DND-41 (cell line): ENCODE measurements around the gene KANSL3.

Source experiments
- ATAC-seq: fragments of 200-7000 bp; cut with Tn5 transposase; 3 replicates; pipeline ENCODE4 v1.9.1; 2021; ENCODE audit warnings: low read depth; ENCODE audit not compliant: insufficient read depth
- DNase-seq: peaks from one replicate; pipeline ENCODE4 v3.0.0-alpha.2; 2020
- H2AFZ ChIP-seq: 2 replicates; pipeline ENCODE4 v1.6.0; 2012; ENCODE audit warnings: low read depth, low read length
- H3K27ac ChIP-seq: 2 replicates; pipeline ENCODE4 v1.5.1; 2012; ENCODE audit warnings: low read length, inconsistent platforms
- H3K27me3 ChIP-seq: fragments of 200-600 bp; sonication (generic); 2 replicates; pipeline ENCODE4 v1.6.0; 2012; ENCODE audit warnings: low read length, mild to moderate bottlenecking, inconsistent platforms; ENCODE audit not compliant: insufficient read depth, poor library complexity
- H3K36me3 ChIP-seq: 2 replicates; pipeline ENCODE4 v1.5.1; 2012; ENCODE audit warnings: low read length, inconsistent platforms; ENCODE audit not compliant: insufficient read depth
- H3K4me1 ChIP-seq: 2 replicates; pipeline ENCODE4 v1.5.1; 2012; ENCODE audit warnings: mild to moderate bottlenecking, low read length; ENCODE audit not compliant: insufficient read depth
- H3K4me2 ChIP-seq: 2 replicates; pipeline ENCODE4 v1.6.0; 2012; ENCODE audit warnings: mild to moderate bottlenecking, moderate library complexity, low read length, inconsistent platforms; ENCODE audit not compliant: insufficient read depth
- H3K4me3 ChIP-seq, 2 experiments: fragments of 200-600 bp in 1 of 2; shearing (Covaris generic) in 1 of 2; 2 replicates each; pipeline ENCODE4 v1.5.1; 2012 to 2016; ENCODE audit warnings: inconsistent platforms in 2 of 2, low read length in 2 of 2, mild to moderate bottlenecking in 2 of 2, low read depth in 1 of 2, moderate library complexity in 1 of 2
- H3K79me2 ChIP-seq: 2 replicates; pipeline ENCODE4 v1.6.0; 2012; ENCODE audit warnings: low read length, inconsistent platforms; ENCODE audit not compliant: insufficient read depth
- H3K9ac ChIP-seq: 2 replicates; pipeline ENCODE4 v1.6.0; 2012; ENCODE audit warnings: low read depth, mild to moderate bottlenecking, inconsistent platforms, low read length, moderate library complexity
- H3K9me3 ChIP-seq: 2 replicates; pipeline ENCODE4 v1.5.1; 2012; ENCODE audit warnings: low read length, moderate library complexity, mild to moderate bottlenecking, inconsistent platforms; ENCODE audit not compliant: insufficient read depth, severe bottlenecking
- H4K20me1 ChIP-seq: 2 replicates; pipeline ENCODE4 v1.6.0; 2012; ENCODE audit warnings: low read length; ENCODE audit not compliant: insufficient read depth
- CTCF ChIP-seq: IDR thresholded peaks from 2 replicates; pipeline ENCODE4 v1.5.1; 2012; ENCODE audit warnings: borderline replicate concordance, low read length, moderate library complexity, mild to moderate bottlenecking; ENCODE audit not compliant: poor library complexity, severe bottlenecking; ENCODE audit errors: extremely low read depth
- EZH2 ChIP-seq: IDR thresholded peaks from 3 replicates; pipeline ENCODE4 v1.6.1; 2012; ENCODE audit warnings: borderline replicate concordance, low read depth, mild to moderate bottlenecking, moderate library complexity, low read length, inconsistent platforms; ENCODE audit not compliant: severe bottlenecking

Gene KANSL3

GRCh38 chr2:96549967-96550786, 87.9 kb downstream of the KANSL3 start:
- DNase-seq = no peak
- H3K36me3 ChIP-seq = peaks cover 67% of the 10 kb centered on the region
- H3K79me2 ChIP-seq = peaks cover 13% of the 10 kb centered on the region
- peaks cover 18% of the 10 kb centered on the region for H3K4me1 ChIP-seq
- no peak overlapping the region for H3K27ac ChIP-seq
- no peaks in the 10 kb centered on the region for H3K27me3 ChIP-seq
- no peak overlapping the region for H3K4me3 ChIP-seq
- H4K20me1 ChIP-seq = peaks cover 40% of the 10 kb centered on the region
- H3K9ac ChIP-seq = no peak overlapping the region
- TF ChIP-seq EZH2 (no peak), CTCF (no peak)
- no peak for ATAC-seq
- no peaks in the 10 kb centered on the region for H3K9me3 ChIP-seq
- no peak overlapping the region for H3K4me2 ChIP-seq
- no peak overlapping the region for H2AFZ ChIP-seq

GRCh38 chr2:96549466-96549785, 88.7 kb downstream of the KANSL3 start:
- Histone ChIP-seq H3K9me3 (no peaks in the 10 kb centered on the region), H4K20me1 (peaks cover 33% of the 10 kb centered on the region), H3K27me3 (no peaks in the 10 kb centered on the region), H2AFZ (no peak overlapping the region), H3K4me3 (no peak overlapping the region), H3K27ac (no peak overlapping the region), H3K4me2 (no peak overlapping the region), H3K9ac (no peak overlapping the region), H3K4me1 (peaks cover 15% of the 10 kb centered on the region), H3K79me2 (peaks cover 16% of the 10 kb centered on the region), H3K36me3 (peaks cover 69% of the 10 kb centered on the region)
- DNase-seq (no peak), ATAC-seq (no peak)
- TF ChIP-seq CTCF (no peak), EZH2 (no peak)

- H3K4me1 ChIP-seq = peaks cover 9% of the 10 kb centered on the region; the same call in 1 of the 2 replicates
- no peak overlapping the region for H3K4me3 ChIP-seq
- peaks cover 69% of the 10 kb centered on the region for H3K36me3 ChIP-seq
- no peak for DNase-seq
- H3K4me2 ChIP-seq = no peak overlapping the region
- peaks cover 33% of the 10 kb centered on the region for H4K20me1 ChIP-seq
- H3K79me2 ChIP-seq = peaks cover 22% of the 10 kb centered on the region
- TF ChIP-seq EZH2 (no peak), CTCF (no peak)
- H3K9ac ChIP-seq = no peak overlapping the region
- H3K27me3 ChIP-seq = no peaks in the 10 kb centered on the region
- no peak overlapping the region for H2AFZ ChIP-seq
- no peak overlapping the region for H3K27ac ChIP-seq
- no peaks in the 10 kb centered on the region for H3K9me3 ChIP-seq
- ATAC-seq = no peak
Measured at GRCh38 chr2:96548558-96549465, 89.3 kb downstream of the KANSL3 start.
